ENCODE data around the gene CNTNAP5.

Gene CNTNAP5

DNA sequence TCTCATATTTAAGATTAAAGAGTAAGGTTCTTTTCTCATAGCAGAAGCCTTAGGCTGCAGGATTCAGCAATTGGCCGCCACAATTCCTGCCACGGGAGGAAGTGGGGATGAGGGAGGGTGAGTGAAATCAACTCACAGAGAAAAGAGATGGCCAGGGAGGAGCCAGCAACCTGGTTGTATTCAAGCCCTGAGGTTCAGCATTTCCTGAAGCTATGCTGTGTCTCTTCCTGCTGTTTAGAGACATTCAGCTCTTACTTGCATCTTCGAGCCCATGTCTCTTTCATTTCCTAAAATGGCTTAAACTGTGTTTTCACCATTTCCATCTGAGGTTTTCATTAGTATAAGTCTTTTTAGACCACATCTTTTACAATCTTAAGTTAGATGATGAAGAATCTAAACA is 522.6 kb downstream of the CNTNAP5 start:
- DNase-seq (ENCODE audit: low read depth): no peak

DNA sequence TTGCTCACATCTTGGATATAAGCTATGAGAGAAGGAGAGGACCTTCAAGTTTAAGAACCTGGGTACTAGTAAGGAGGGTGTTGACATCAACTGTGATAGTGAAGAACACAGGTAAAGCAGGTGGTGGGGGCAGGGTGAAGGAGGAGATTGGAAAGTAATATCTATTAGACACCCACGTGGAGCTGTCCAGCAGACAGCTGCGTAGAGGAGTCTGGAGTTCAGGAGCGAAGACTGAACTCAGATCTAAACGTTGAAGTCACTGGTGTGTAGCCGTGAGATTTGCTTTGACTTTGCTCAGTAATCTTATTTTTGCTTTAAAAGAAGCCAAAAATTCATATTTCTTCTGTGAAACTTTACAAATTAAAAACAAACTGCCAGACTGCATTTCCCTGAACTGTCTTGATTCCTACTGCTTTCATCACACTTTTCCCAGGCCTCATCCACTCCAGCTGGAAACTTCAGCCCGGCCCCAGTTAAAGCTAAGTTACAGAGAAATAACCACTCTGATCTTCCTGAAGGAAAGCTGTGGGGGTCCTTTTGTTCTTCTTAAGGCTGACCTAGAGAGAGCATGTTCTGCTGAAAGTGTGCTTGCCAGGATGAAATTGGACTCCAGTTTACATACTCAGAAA is 533.3 kb downstream of the CNTNAP5 start:
- DNase-seq (ENCODE audit: low read depth): no peak

GRCh38 chr2:124559236-124559635 is 534.1 kb downstream of the CNTNAP5 start:
- DNase-seq (ENCODE audit: low read depth): no peak

DNA sequence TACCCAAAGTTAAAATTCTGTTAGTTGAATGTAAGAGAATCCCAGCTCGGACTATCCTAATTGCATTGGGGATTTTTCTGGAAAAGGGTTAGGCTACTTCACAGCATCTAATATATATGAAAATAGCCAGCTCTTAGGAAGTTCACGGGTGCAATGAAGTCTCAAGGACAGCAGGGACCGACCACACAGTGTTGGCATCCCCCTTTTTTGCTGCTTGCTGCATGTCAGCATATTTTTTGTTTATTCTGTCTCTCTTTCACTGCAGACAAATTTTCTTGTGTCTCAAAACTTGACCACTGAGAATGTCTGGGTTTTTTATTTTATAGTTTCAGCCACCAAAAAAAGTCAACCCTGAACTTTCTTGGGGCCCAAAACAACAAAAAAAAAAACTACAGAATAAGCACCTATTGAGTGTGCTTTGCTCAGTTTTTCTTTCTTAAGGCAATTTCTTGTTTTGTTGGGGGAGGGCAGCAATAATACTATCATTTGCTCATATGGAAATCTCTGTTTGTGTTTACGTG is 535.6 kb downstream of the CNTNAP5 start:
- no peak for DNase-seq (ENCODE audit: low read depth)

DNA sequence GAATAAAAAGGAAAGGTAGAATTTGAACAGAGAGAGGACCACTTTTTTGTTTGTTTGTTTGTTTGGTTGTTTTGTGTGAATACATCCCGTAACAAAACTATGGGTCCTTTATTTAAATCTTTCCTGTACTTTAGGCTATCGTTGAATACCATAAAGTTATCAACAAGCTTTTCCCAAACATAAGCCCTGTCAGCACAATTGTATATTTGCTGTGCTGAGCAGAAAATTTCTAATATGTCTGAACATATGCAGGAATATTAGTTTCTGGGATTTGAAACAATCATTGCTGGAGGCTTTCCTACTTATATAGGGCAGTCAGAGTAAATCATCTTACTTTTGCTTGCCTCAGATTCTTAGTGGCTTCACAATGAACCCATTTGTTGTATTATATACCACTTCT is 536.4 kb downstream of the CNTNAP5 start:
- DNase-seq (ENCODE audit: low read depth): no peak

DNA sequence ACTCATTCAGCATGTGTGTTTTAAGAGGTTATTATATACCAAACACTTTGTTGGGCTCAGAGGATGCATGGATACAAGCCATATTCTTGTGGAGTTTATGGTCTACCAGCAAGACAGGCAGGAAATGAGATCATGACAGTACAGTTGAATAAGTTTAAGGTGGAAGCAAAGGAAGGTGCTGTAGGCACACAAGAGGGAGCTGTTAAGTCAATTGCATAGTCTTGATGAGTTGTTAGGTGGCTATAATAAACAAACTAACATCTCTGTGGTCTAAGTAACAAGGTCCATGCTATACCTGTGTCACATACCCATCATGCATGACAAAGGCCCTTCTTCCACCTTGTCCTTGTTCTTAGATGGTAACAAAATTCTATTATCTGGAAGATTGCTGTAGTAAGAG is 538.3 kb downstream of the CNTNAP5 start:
- no peak for DNase-seq (ENCODE audit: low read depth)

DNA sequence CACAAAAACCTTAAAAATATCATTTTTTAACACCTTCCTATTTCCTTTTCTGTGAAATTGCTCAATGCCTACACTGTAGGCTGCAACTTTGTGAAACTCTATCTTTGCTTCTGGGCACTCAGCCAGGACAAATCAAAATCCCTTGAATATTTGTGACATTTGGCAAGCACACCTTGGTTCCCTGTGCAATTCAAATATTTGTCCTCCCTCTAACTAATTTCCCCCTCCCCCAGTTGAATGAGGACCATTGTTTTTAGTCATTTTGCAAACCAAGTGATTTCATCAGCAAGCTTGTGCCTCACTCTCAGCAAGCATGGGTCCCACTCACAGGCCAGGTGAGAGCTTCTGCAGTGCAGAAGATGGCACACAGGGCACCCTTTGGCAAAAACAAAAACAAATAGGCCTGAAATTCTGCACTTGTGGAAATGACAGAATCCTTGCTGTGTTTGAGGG is 541.5 kb downstream of the CNTNAP5 start:
- no peak for DNase-seq (ENCODE audit: low read depth)

GRCh38 chr2:124570872-124571271 is 545.8 kb downstream of the CNTNAP5 start:
- no peak for DNase-seq (ENCODE audit: low read depth)

DNA sequence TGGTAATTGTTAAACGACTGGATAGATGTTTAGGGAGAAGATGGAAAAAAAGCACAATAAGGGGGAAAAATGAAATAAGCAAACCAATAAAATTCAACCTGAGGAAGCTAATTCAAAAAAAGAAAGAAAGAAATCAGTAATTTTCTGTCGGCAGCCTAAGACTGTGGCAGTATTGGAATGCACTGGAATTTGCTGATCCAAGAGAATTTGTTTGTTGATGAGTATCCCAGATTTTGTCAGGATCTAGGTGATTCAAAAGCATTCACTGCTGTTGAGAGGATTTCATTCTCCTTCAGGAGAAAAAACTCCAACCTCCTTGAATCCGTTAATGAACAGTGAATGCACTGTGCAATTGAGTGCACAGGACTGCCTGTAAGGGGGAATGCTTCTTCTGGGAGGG is 546.7 kb downstream of the CNTNAP5 start:
- DNase-seq (ENCODE audit: low read depth): no peak

DNA sequence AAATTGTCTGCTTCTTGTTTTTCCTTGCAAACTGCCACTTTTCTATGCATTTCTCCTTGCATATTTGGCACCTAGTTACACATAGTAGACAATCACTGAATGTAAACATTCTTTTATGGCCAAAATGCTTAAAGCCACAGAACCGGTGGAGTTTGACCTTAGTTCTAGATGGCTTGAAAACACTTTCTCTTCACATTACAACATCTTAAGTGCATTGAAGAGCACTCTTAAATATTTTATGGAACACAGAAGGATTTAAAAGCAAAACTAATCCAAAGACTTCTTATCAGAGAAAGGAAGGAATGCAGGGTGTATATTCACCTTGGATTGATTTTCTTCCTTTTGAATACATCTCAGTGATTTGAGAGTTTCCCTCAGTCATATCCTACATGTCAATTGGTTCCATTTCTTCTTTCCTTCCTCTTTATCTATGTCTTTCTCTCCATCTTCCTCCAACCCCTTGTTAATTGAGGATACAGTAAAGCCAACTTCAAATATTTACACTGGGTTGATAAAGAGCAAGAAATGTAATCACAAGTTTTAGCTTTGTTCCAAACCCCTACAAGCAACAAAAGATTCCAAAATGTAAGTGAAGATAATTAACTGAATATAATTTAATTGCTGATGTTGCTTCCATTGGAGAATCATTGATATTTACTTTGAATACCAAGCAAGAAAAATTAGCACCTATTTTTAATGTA is 548.0 kb downstream of the CNTNAP5 start:
- DNase-seq (ENCODE audit: low read depth): no peak

DNA sequence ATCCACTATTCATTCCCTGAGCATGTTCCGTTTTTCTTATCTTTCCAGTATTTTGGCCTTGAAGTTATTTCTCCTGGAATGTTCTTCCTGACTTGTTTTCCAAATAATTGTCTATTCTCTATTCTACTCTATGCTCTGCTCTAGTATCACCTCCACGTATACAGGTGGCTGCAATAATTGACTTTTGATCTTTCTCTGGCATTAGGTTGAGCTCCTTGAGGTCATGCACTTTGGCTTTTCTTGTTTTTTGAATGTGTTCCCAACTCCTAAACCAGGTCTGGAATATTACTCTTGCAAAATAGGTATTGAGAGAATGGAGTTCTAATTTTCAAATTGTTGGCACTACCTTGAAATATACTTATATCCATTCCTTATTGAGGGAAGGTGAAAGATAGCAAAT is 550.4 kb downstream of the CNTNAP5 start:
- no peak for DNase-seq (ENCODE audit: low read depth)

DNA sequence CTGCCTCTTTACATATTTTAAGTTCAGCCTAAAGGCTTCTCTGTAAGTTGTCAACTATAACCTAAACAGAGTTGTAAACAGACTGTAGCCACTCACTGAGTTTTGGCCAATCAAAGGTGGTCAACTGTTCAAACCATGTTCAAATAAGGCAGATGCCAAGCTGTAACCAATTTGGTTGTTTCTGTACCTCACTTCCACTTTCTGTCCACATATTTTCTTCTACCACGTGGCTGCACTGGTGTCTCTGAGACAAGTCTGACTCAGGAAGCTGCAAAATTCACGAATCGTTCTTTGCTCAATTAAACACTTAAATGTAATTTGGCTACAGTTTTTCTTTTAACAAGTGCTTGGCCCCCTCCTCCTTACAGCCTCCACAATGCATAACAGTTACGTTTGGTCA is 555.2 kb downstream of the CNTNAP5 start:
- DNase-seq (ENCODE audit: low read depth): no peak

- DNase-seq (ENCODE audit: low read depth): no peak
Measured at GRCh38 chr2:124582387-124582786, 557.3 kb downstream of the CNTNAP5 start.

GRCh38 chr2:124584615-124585014 is 559.5 kb downstream of the CNTNAP5 start:
- DNase-seq (ENCODE audit: low read depth): no peak

DNA sequence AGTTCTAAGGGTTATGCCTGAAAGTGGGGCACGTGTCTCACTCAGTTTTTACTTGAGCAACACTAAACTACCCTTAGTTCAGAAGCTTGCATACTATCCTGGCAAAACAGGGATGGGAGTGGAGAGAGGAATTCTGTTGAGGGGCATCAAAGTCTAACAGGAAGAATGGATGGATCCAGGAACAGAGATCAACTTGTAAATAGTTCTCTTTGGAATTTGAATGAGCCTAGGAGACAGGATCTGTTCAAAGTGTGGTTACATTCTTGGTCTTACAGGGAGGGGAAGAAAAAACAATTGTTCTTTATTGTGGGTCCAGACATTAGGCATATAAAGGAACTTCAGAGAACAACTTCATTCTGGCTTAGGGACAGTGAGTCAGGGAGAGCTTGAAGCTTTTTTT is 560.2 kb downstream of the CNTNAP5 start:
- no peak for DNase-seq (ENCODE audit: low read depth)

GRCh38 chr2:124586210-124586609 is 561.1 kb downstream of the CNTNAP5 start:
- no peak for DNase-seq (ENCODE audit: low read depth)

GRCh38 chr2:124586835-124587234 is 561.7 kb downstream of the CNTNAP5 start:
- no peak for DNase-seq (ENCODE audit: low read depth)

DNA sequence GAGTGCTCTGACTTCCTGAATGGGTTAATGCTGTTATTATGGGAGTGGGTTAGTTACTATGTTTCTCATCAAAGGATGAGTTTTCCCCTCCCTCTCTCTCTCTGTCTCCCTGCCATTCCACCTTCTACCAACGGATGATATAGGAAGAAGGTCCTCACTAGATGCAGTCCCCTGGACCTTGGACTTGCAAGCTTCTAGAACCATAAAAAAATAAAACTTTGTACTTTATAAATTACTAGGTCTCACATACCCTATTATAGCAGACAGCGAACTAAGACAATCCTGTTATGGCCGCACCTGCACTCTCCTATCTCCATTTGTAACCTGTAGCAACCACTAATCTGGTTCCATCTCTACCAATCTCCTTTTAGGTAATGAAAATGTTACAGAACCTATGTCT is 564.9 kb downstream of the CNTNAP5 start:
- no peak for DNase-seq (ENCODE audit: low read depth)

- DNase-seq (ENCODE audit: low read depth): no peak
Measured at GRCh38 chr2:124602759-124603158, 577.7 kb downstream of the CNTNAP5 start.

DNA sequence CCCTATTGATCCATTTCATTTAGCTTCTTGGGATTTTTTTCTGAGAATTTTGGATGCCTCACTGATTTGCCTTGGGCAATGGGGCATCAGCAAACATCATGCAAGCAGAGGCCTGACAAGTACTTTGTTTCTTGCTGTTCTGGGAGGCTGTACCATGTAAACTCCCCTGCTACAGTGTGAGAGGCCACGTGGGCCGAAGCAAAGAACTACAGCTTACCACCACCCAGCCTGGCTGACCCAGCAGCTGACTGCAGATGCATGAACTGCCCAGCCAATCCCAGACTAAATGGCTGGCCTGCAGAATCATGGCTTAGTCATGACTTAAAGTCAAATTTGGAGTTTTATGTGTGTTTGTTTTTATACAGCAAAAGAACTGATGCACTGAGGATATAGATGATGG is 579.9 kb downstream of the CNTNAP5 start:
- DNase-seq (ENCODE audit: low read depth): no peak

DNA sequence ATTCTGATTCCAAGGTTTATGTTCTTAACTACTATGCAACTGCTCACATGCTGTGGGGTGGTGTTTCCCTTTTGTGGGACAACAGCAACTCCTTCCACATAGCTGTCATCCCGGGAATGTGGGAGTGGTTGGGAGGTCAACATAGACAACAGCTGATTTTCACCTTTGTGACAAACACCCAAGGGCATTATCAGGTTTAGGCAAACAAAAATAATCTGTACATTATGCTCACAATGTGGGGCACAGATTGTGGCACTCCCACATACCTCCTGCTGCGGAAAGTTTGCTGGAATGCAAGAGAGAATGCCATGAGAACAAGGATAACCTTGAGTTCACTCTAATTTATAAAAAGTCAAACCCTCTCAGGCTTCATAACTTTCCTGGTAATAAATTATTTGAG is 582.6 kb downstream of the CNTNAP5 start:
- DNase-seq (ENCODE audit: low read depth): no peak

- DNase-seq (ENCODE audit: low read depth): no peak
Measured at GRCh38 chr2:124609667-124610066, 584.6 kb downstream of the CNTNAP5 start.

DNA sequence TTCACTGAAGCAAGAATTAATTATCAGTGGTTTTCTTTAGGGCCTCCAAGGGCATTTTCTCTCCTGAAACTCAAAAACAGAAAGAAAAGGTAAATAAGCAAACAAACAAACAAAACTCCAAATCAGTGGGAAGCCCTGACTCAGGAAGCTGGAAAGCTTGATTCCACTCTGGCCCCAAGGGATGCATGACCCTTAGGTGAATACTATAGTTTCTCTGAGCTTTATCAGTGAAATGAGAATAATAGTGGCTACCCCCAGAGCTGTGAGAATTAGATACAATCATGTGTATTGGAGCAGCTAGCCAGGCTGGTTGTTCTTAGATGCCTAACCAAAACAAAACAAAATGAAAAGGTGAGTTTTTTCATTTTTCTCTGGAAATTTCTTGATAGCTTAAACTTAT is 585.1 kb downstream of the CNTNAP5 start:
- no peak for DNase-seq (ENCODE audit: low read depth)

- no peak for DNase-seq (ENCODE audit: low read depth)
Measured at GRCh38 chr2:124610866-124611265, 585.8 kb downstream of the CNTNAP5 start.
